GM12878 (cell line): Measurements from ENCODE around the gene NR3C1. TPM values are rescaled to one million over a fixed set of nuclear protein-coding genes. Genes with fewer than 3 reads are reported as not detected.
A peak's percentile ranks its signal among the peaks of the same experiment; 100 is the strongest.

Source experiments
- ATF2 ChIP-seq: IDR thresholded peaks from 2 replicates; pipeline ENCODE4 v1.6.1; 2012; ENCODE audit warnings: low read length, inconsistent platforms
- BRCA1 ChIP-seq: IDR thresholded peaks from 2 replicates; pipeline ENCODE4 v1.6.1; 2011; ENCODE audit warnings: low read depth, low read length, improper control_type of control experiment
- CHD4 ChIP-seq: fragments of 200-600 bp; sonication (generic); IDR thresholded peaks from 2 replicates; pipeline ENCODE4 v1.6.1; 2016; ENCODE audit warnings: mild to moderate bottlenecking
- CREM ChIP-seq: IDR thresholded peaks from 2 replicates; pipeline ENCODE4 v1.6.1; 2014; ENCODE audit warnings: antibody characterized with exemption, low read depth
- DPF2 ChIP-seq: fragments of 450-650 bp; IDR thresholded peaks from 2 replicates; pipeline ENCODE4 v1.6.1; 2017; ENCODE audit warnings: mild to moderate bottlenecking
- E2F8 ChIP-seq: fragments of 450-650 bp; IDR thresholded peaks from 2 replicates; pipeline ENCODE4 v1.6.1; 2018; ENCODE audit warnings: mild to moderate bottlenecking, low read depth, moderate library complexity; ENCODE audit not compliant: partially characterized antibody
- FOS ChIP-seq: IDR thresholded peaks from 3 replicates; pipeline ENCODE4 v1.6.1; 2011; ENCODE audit warnings: borderline replicate concordance; ENCODE audit not compliant: insufficient read length; ENCODE audit errors: extremely low read depth
- IKZF1 ChIP-seq: fragments of 450-650 bp; conservative IDR thresholded peaks from 2 replicates; pipeline ENCODE4 v1.6.1; 2017; ENCODE audit warnings: antibody characterized with exemption, mild to moderate bottlenecking
- LARP7 ChIP-seq: fragments of 450-650 bp; IDR thresholded peaks from 2 replicates; pipeline ENCODE4 v1.6.1; 2017; ENCODE audit warnings: mild to moderate bottlenecking
- MAX ChIP-seq: IDR thresholded peaks from 2 replicates; pipeline ENCODE4 v1.6.1; 2012; ENCODE audit warnings: low read depth, low read length, improper control_type of control experiment
- MEF2B ChIP-seq: fragments of 450-650 bp; IDR thresholded peaks from 2 replicates; pipeline ENCODE4 v1.6.1; 2018; ENCODE audit warnings: mild to moderate bottlenecking, moderate library complexity; ENCODE audit not compliant: partially characterized antibody, poor library complexity, severe bottlenecking
- PAX5 ChIP-seq: IDR thresholded peaks from 2 replicates; pipeline ENCODE4 v1.6.1; 2011; ENCODE audit warnings: low read depth, low read length, borderline replicate concordance
- PML ChIP-seq: IDR thresholded peaks from 2 replicates; pipeline ENCODE4 v1.6.1; 2012; ENCODE audit warnings: low read length, inconsistent platforms
- RAD51 ChIP-seq: fragments of 450-650 bp; IDR thresholded peaks from 2 replicates; pipeline ENCODE4 v1.6.1; 2016; ENCODE audit warnings: moderate library complexity, mild to moderate bottlenecking, inconsistent platforms
- RELA ChIP-seq: fragments of 450-650 bp; IDR thresholded peaks from 2 replicates; pipeline ENCODE4 v1.8.0; 2014; ENCODE audit warnings: borderline replicate concordance; ENCODE audit not compliant: partially characterized antibody
- RFX5 ChIP-seq: IDR thresholded peaks from 2 replicates; pipeline ENCODE4 v1.6.1; 2011; ENCODE audit warnings: low read depth, low read length, improper control_type of control experiment
- SP1 ChIP-seq: IDR thresholded peaks from one replicate; pipeline ENCODE4 v1.6.1; 2011; ENCODE audit warnings: low read depth, low read length
- SUZ12 ChIP-seq: fragments of 200-600 bp; sonication (generic); IDR thresholded peaks from one replicate; pipeline ENCODE4 v1.6.1; 2018; ENCODE audit warnings: antibody characterized with exemption, mild to moderate bottlenecking; ENCODE audit not compliant: unreplicated experiment
- TCF3 ChIP-seq: IDR thresholded peaks from 2 replicates; pipeline ENCODE4 v1.6.1; 2012; ENCODE audit warnings: low read depth, mild to moderate bottlenecking, low read length, borderline replicate concordance; ENCODE audit not compliant: insufficient read depth
- ZBED1 ChIP-seq: IDR thresholded peaks from 2 replicates; pipeline ENCODE4 v1.6.1; 2016; ENCODE audit warnings: borderline replicate concordance
- ZBTB33 ChIP-seq: fragments of 450-650 bp; IDR thresholded peaks from 2 replicates; pipeline ENCODE4 v1.6.1; 2017; ENCODE audit warnings: mild to moderate bottlenecking
- ZBTB4 ChIP-seq: fragments of 450-650 bp; formaldehyde crosslinking; IDR thresholded peaks from 2 replicates; pipeline ENCODE4 v1.4.0; 2022; ENCODE audit warnings: mild to moderate bottlenecking, moderate library complexity
- polyA plus RNA-seq, 11 experiments: library from polyadenylated mRNA; depleted of rRNA in 4 of 11; unstranded in 6 of 11; stranded (reverse) in 5 of 11; fragments of >200 nt; fragmentation: Nextera tagmentation in 4 of 11; fragmentation: Illumina TruSeq in 1 of 11; extraction: Ambion mirVana in 4 of 11; extraction: Trizol in 1 of 11; gene quantifications; 1 replicate in 1 of 11; 2 replicates in 10 of 11; pipeline versions ENCODE4 v1.2.1 to v1.2.3, GENCODE V29; 2011 to 2016; ENCODE audit warnings: inconsistent platforms in 2 of 11, missing spikeins in 2 of 11, low read depth in 1 of 11
- total RNA-seq, 4 experiments: library from RNA; depleted of rRNA in 3 of 4; stranded (reverse); fragments of >200 nt in 3 of 4; fragmentation: Illumina TruSeq in 1 of 4; extraction: Trizol in 1 of 4; gene quantifications; 2 replicates each; pipeline versions ENCODE4 v1.2.1 to v1.2.3, GENCODE V29; 2013 to 2021

Gene NR3C1
- total and polyA plus RNA-seq, 10 of the 15 experiments (the other 5 are each of a cell fraction or from before 2014, with no cell fraction given) = 49.7 to 141 (median 109) TPM

- TF ChIP-seq ZBTB4 (CRISPR knock-in tag) (no peak), SP1 (no peak), LARP7 (peak; percentile 40; the same call in 1 of the 2 replicates), PAX5 (no peak), E2F8 (no peak), FOS (no peak), ZBED1 (0 out of 2 replicates have a peak, but pooled peaks have one; percentile 61), BRCA1 (no peak), RELA (no peak), RAD51 (no peak), MAX (no peak), CHD4 (no peak), PML (peak; percentile 36; the same call in 1 of the 2 replicates), SUZ12 (no peak), ZBTB33 (no peak), CREM (no peak), TCF3 (no peak), IKZF1 (peak; percentile 8; the same call in 1 of the 2 replicates), MEF2B (no peak), RFX5 (no peak), ATF2 (no peak), DPF2 (0 out of 2 replicates have a peak, but pooled peaks have one; percentile 15)
These were observed 1.4 kb downstream of the NR3C1 start (continued) for GRCh38 chr5:143402017-143402552.
